NCI-H2081 (cell line): ENCODE data around the gene NME4.

ENCODE experiments used
- DNase-seq, 2 experiments: peaks; one replicate each; lab custom pipeline; 2025; lab: John Stamatoyannopoulos, UW

The NME4 gene

DNA sequence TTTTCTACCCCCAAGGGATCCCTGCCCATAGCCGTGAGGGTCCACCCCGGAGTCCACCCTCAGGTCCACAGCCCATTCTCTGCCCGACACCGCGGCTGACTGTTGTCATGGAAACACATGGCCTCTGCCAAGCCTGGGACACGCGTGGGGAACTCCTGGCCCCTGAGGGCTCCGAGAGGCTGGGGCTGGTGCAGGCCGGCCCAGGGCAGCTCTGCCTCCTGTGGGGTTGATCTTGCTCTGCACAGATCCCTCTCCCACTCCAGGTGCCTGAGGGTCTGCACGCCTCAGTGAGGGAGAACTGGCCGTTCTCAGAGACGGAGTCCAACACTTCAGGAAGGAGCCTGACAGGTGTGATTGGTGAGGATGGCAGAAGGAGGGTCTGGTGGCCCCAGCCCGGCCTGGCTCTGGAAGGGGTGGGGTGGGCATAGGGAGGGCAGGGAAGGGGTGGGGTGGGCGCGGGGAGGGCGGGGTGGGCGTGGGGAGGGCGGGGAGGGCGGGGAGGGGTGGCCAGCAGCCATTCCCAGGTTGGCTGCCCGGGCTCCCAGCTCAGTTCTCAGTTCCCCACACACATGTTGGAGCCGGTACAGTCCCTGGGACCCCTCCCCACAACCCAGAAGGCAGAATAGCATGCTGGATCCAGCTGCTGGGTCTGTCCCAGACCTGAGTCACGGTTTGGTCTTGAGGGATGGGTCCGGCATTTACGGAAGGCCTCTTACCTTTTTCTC, 33.1 kb upstream of the NME4 start:
- DNase-seq = no peak

DNA sequence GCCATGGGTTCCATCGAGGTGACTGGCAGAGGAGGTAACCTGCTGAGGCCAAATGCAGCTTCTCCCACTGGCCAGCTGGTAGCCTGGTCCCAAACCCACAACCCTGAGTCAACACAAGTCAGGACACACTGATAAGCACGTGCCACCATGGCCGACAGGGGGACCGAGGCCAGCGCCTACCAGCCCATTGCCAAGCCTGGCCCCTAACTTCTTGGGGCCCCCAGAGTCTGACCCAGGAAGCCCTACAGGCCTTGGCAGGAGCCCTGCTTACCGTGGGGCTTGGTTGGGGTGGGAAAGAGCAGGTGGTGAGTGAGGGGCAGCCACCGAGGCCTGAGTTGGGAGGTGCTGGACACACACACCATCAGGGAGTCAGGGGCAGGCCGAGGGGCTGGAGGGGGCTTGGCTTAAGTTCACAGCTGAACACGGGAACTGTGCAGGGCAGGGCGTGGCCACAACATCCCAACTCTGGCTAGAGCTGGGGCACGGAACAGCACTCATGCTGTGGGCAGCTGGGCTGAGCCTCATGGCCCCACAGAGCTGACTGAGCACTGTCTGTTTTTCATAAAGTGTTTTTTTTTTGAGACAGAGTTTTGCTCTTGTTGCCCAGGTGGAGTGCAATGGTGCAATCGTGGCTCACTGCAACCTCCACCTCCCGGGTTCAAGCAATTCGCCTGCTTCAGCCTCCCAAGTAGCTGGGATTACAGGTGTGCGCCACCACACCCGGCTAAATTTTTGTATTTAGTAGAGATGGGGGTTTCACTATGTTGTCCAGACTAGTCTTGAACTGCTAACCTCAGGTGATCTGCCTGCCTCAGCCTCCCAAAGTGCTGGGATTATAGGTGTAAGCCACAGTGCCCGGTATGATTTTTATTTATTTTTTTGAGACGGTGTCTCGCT, 32.2 kb upstream of the NME4 start:
- DNase-seq = no peak

DNA sequence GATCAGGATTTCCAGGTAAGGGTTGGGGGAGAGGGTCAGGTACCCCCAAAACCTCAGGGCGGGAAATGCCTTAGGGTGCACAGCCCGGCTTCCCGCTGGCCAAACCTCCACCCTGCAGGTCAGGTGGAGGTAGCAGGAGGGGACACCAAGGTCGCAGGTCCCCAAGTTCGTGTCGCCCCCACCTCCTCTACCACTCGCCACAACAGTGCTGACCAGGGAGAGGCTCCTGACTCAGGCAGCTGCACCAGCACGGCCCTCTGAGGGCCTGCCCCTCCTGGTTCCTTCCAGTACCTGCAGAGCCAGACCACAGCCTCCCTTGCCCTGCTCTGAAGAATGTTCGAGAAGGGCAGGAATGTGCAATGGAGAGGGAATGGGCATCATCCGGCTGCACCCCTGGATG, 30.5 kb upstream of the NME4 start:
- no peak for DNase-seq

DNA sequence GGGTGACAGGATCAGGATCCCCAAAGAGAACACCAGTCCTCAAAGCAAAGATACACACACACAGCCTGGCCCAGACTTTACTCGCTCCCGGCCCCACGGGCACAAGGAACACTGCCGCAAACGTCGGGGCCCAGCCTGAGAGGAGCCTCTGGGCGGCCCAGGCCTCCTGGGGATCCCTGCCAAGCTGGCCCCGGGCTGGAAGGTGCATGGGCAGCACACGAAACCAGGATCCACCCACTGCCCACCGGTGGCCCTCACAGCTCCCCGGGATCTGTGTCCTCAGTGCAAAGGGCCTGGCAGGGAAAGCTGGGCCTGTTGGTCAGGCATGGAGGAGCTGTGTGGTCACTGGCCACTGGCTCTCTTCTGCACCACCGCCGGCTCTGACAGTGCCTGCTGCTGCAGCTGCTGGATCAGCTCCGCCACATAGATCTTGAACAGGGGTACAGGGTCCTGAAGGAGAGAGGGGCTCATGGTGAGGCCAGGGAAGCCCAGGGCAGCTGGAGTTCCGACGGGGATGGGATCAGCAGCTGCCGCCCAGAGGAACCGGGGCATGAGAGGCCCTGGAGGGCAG, 29.6 kb upstream of the NME4 start:
- DNase-seq = no peak

DNA sequence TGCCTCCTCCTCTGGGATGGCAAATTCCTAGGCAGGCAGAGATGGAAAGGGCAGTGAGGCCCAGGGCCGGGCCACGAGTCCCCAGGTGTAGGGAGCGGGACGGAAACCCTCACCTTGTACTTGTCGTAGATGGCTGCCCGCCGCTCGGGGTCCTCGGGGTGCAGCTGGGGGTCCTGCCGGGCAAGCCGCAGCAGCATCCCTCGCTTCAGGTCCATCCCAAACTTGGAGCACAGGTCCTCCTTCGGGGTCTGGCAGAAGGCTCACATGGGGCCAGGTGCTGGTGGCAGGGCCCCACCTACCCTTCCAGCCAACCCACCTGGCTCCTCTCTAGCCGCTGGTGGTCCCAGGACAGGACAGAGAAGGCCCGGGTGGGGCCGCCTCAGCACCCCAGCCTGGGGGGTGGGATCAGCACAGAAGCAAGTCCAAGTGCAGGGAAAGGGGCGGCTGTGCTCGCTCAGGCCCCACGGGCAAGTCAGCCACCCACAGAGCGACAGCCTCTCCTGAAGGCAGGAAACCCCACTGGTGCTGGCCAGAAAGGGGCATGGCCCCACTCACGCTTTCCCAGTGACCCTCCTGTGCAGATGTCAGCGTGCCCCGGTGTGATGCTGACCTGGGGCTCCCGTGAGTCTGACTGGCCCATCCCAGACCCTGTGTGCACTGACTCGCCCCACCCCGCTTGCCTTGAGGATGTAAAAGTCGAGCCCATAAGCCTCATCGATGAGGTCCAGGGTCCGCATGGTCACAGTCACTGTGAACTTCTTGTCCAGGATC, 28.4 kb upstream of the NME4 start:
- DNase-seq = no peak

DNA sequence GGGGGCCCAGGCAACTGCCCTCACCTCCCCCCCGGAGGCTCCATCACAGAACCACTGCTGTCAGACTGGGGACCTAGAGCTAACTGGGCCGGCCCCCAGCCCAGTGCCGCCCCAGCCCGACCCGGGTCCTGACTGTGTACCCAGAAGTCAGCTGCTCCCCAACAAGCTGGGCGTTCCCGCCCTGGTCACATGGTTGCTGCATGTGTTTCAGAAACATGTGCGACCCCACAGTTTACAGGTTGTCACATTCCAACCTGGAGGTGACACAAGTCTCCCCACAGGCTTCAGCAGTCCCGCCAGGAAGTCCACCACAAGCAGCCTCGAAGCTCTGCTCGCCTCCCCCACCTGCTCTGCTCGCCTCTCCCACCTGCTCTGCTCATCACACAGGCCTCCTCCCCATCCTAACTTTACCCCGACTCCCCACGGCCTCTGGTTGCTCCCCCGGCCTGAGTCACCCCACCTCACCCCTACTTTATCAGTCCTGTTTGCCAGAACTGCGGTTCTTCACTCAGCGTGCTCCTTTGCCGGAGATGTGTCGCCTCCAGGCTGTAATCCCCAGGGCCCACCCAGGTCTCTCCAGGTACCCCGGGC, 27.6 kb upstream of the NME4 start:
- DNase-seq = no peak

DNA sequence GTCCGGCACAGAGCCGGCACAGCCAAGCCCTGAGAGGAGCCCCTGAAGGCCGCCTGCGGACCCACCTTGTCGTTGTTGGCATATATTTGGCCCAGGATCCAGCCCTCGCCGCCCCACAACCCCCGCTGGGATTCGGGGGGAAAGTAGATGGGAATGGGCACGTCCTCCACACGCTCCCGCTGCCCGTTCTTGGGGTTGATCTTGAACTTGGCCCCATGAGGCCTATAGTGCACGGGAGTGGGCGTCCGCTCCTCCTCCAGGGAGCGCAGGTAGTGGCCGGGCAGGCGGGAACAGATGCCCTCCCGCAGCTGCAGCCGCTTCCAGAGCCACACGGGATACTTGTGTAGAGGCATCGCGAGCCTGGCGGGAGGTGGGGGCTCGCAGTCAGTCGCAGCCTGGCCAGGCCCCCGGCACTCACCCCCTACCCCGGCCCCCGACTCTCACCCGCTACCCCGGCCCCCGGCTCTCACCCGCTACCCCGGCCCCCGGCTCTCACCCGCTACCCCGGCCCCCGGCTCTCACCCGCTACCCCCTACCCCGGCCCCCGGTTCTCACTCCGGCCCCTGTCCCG, 27.0 kb upstream of the NME4 start:
- peak in 1 of 2 experiments; percentile 16 for DNase-seq

DNA sequence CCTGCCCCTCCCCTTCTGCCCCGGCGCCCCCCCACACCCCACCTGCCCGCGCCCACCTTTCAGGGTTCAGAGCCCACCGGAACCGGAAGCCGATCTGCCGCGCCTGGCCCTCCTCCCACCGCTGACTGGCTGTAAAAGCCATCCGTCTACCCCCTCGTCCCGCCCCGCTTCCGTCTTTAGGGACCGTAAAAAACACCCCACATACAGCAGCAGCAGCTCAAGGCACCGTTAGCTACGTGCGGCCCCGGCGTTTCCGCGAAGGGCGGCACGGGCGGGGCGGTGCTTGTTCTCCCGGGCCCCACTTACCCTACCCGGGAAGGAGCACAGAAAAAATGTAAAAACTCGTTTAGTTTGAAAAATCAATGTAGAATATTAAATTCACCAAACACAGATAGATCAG, 26.6 kb upstream of the NME4 start, which contains the start of gene MRPL28:
Gene MRPL28 (minus strand): TSS at position 96 of the 400 bp plus-strand sequence. CDS start 320 bp downstream, outside the sequence.
- peak; percentile 94 to 95 for DNase-seq

DNA sequence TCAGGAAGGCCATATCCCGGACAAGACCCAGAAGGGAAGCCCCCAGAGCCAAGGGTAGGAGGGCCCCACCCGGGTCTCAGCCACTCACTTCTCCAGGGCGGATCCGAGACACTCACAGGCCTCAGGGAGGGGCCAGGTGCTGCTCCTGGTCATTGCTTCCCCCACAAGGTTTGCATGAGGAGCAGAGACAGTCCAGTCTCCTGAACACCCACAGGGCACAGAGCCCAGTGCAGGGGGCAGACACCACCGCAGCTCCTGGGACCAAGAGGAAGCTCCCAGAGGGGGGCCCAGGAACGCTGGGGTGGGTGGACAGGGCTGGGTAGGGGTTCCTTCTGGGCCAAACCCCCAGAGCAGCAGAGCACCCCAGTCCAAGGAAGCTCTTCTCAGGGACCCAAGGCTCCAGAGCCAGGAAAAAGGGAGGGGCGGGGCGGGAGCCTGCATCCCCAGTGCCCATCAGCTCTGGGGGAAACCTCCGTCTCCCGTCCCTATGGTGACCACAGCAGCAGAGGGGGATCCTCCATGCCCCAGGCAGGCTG, 26.0 kb upstream of the NME4 start:
- DNase-seq = no peak

DNA sequence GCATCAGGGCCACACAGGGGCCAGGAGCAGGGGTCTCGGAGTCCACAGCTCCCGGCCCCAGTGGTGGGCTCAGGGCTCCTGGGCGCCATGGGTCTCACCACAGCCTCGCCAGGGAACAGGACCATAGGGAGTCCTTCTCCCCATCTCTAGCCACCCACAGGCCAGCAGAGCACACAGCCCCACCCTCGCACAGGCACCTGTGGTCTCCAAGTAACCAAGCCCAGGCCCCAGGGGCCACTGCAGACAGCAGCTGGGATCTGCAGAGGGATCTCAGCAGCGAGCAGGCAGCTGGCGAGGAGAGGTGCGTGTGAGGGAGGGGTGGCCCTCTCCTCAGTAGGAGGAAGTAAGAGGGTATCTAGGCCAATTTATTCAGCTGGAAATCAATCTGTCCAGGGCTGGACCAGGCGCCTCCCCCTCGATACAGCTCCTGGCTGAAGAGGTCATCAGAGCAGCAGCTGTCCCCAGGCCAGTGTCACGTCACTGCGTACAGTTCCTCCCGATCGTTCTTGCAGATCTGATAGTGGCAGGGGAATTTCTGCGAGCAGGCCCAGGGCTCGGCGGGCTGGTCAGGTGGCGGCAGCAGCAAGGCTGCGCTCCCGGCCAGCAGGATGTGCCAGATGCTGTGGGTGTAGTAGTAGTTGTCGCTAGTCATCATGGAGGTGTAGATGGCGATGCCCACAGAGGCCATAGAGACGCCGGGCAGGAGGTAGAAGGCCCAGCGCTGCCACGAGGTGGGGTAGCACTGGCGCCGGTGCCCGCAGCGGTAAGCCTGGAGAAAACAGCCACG, 25.3 kb upstream of the NME4 start:
- no peak for DNase-seq

DNA sequence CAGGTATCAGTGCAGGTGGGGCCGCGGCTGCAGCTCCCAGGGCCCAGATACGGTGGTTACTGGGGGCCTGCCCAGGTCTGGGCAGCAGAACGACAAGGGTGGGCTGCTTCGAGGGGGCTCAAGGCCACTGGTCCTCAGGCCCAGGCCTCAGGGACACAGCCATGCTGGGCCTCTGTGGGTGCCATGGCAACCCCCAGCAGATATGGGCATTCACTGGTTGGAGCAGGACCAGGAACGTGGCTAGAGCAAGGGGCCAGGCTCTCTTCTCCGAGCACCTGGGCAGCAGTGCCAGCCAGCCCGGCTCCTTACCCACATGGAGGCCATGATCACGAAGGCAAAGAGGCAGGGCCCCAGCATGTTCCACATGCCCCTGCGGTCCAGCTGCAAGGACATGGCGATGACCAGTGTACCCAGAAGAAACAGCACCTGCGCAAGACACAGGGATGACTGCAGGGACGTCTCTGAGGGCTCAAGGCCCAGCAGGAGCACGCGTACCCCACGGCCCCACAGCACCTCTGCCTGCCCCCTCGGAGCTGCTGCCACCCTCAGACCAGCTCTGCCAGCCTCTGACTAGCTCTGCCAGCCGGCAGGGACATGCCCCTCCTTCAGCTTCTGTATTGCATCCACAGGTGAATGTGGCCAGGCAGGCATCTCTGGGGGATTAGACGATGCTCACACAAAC, 24.6 kb upstream of the NME4 start:
- DNase-seq = no peak

DNA sequence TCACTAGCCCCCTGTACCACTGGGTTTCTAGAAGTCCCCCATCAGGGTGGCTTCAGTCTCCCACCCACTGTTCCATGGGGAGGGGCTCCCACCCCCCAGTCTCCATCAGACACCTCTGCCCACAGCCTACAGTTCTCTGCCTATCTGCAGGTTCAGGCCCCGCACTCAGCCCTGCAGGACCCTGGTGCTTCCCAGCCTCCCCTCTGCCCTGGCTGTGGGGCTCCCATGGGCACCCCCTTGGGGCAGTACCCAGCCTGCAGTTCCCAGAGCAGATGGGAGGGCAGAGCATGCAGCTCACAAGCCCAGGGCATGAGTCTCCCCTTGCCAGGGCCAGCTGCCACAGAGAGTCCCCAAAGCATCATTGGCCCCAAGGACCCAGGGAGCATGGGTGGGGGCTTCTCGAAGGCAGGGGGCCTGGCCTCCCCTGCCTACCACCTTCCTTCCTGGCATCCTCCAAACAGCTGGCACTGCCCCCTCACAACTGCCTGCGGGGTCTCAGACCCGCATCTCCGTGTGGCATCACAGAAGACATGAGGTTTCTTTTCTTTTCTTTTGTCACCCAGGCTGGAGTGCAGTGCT, 23.9 kb upstream of the NME4 start:
- no peak for DNase-seq

DNA sequence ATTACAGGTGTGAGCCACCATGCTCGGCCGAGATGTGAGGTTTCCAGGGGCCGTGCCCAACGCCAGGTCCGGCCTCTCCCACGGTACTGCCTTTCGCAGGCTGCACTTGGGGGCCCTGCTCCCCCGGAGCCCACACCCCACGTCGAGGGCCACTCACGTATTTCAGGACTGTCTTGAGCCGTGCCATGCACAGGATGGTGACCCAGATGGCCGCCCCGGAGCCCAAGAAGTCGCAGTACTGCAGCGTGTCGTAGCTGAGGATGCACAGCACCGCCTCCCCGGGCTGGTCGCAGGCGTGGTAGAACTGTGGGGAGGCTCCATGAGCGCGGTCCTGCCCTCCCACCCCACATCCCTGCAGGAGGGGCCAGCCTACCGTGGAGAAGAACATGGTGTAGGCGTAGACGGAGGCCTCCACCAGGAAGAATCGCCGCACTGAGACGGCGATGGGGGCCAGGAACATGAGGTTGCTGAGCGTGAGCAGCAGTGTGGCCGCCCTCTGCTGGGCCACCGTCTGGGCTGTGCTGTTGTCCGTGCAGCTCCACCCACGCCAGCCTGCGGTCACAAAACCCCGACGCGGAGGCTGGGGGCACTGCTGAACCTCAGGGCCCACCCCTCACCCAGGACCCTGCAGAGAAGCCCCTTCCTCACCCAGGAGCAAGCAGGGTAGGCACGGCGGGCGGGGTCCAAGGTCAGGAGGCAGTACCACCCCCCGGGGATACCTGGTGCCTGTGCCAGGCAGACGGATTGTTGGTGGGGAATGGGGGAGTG, 23.0 kb upstream of the NME4 start:
- DNase-seq = no peak

DNA sequence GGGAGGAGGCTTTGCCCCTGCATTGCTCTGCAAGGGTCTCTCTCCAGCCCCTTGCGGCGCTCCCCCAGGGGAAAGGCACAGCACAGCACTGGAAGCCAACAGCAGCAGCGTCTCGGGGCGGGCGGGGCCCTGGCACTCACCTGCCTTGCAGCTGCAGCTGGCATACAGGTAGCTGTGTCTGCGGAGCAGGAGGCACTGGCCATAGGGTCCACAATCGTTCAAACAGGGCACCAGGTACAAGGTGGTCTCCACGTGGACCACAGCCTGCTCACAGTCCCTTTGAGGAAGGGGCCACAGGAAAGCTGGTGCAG, 22.4 kb upstream of the NME4 start:
- no peak for DNase-seq

DNA sequence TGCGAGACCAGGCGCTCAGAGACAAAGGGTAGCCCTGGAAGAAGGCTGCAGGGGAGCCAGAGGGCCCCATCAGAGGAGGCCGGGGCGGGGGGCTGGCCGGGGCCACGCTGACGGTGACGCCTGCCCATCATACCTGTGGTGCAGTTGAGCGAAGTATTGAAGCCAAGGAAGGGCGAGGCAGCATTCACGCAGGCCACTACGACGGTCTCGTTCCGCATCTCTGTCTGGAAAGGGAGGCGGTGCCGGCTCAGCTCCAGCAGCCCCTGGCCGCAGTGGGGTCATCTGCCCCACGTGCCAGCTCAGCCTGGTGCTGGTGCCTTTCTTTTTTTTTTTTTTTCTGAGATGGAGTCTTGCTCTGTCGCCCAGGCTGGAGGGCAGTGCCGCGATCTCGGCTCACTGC, 21.8 kb upstream of the NME4 start:
- no peak for DNase-seq

DNA sequence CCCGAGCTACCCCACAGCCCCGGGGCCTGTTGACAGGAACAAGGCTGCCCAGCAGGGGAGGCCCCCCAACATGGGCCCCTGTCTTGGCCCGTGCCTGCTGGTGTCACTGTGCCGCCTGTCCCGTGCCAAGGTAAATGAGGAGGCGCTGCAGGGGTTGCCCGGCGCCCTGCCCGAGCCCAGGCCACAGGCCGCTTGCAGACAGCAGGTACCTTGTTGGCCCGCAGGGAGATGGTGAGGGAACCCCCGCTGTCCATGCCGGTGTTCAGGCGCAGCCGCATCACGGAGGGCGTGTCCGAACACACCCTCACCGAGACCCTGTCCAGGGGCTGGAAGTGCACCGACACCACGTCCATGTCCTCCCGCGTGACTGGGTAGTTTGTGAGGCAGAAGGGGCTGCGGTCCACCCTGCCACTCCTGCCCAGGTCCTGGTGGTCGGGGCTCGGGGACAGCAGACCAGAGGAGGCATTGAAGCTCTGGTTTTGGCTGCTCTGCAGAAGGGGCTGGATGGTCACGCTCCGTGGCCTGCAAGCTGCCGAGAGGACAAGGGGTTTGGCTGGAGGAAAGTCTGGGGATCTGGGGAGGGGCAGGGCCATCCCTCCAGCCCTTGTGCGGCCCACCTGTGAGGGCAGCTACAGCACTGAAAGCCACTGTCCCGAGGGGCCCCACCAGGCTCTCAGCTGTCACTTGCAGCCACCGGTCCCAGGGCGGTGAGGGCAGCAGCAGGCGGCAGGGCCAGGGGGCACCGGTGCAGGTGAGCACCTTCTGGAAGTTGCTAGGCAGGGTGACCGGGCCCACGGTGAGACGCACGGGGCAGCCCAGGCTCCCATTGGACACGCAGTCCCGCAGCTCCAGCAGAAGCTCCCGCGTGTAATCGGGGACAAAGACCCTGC, 20.8 kb upstream of the NME4 start:
- no peak for DNase-seq

DNA sequence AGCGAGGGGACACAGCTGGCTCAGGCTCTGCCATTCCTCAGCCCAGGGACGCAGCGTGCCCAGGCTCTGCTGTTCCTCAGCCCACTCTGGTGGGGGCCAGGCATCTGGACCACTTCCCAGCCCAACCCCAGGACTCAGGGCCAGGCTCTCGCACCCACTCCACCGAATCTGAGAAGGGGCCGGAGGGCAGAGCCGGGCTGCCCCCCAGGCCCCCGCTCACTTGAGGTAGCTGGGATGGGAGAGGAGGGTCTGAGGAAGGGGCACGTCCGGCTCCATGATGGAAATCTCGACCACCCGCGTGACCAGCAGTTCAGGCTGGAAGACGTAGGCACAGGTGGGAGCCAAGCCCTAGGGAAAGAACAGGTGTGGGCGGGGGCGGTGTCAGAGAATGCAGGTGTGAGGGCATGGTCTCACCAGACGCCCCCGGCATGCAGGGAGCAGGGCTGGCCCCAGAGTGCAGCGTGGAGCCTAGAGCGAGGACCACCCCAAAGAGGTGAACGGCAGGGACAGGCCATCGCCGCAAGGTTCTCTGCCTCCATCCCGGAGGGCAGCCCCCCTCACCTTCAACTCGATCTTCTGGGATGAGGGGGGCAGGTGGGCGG, 20.1 kb upstream of the NME4 start:
- DNase-seq = no peak
